ENCODE data around the gene CSPG4.
A peak's percentile ranks its signal among the peaks of the same experiment; 100 is the strongest.

GRCh38 chr15:75723847-75724660 lies 11.4 kb upstream of the CSPG4 start:
- TF ChIP-seq CTCF (IDR thresholded peaks at IDR 0.05) (no peak), POLR2A (IDR thresholded peaks at IDR 0.05) (peak; percentile 37), EP300 (IDR thresholded peaks at IDR 0.05; ENCODE audit: low read depth) (no peak)
